ENCODE data around the gene GPR27. TPM values are rescaled to one million over a fixed set of nuclear protein-coding genes. Genes with fewer than 3 reads are reported as not detected.

Gene GPR27
- total and polyA plus RNA-seq, 10 of the 15 experiments (the other 5 are each of a cell fraction or from before 2014, with no cell fraction given): not detected

GRCh38 chr3:71742621-71743020 lies 11.0 kb upstream of the GPR27 start:
- no peaks in the 10 kb centered on the region for H3K79me2 ChIP-seq (ENCODE audit: control insufficient read depth, insufficient read depth, low read length)
- ChIA-PET RAD21 (ENCODE audit: unreplicated experiment) (no interaction called here), CTCF (interaction anchor here (1.4 kb wide), 1 partner anchor 12 kb away, joined by 5 read pairs; no protein-coding TSS in a partner anchor), SMC1A (ENCODE audit: uncharacterized antibody, unreplicated experiment) (no interaction called here), POLR2A (no interaction called here)
- H3K9ac ChIP-seq (ENCODE audit: control insufficient read depth, insufficient read depth, low read length): no peak overlapping the region
- intact Hi-C loops (cut with micrococcal nuclease; ENCODE audit: unreplicated experiment) (no loop called here), in situ Hi-C loops (cut with MboI) (no loop called here)
- peaks cover 1% of the 10 kb centered on the region; the same call in 2 of the 3 replicates for H3K9me3 ChIP-seq (replicated peaks; ENCODE audit: control insufficient read depth, insufficient read depth, low read length)
- no peak overlapping the region for H3K27ac ChIP-seq (ENCODE audit: control insufficient read depth, insufficient read depth)
- H3K4me1 ChIP-seq (ENCODE audit: control insufficient read depth, insufficient read depth, low read length): no peaks in the 10 kb centered on the region
- WGBS (ENCODE audit: insufficient coverage, insufficient replicate concordance, low lambda C conversion rate, missing lambda C conversion rate): 100% methylated on average over 1 of the region's 1 CpG
- FAIRE-seq: no peak
- ATAC-seq: no peak
- no peak overlapping the region for H2AFZ ChIP-seq (ENCODE audit: control insufficient read depth, low read depth, low read length)
- no peaks in the 10 kb centered on the region for H4K20me1 ChIP-seq (ENCODE audit: control insufficient read depth, insufficient read depth)
- H3K27me3 ChIP-seq (replicated peaks in 1 of 2; ENCODE audit: control insufficient read depth in 2 of 2, insufficient read depth in 2 of 2, low read length in 1 of 2): peaks cover 0 to 4% of the 10 kb centered on the region in 2 experiments; a peak in 2 of 4 replicates
- TF ChIP-seq FOS (IDR thresholded peaks at IDR 0.05; ENCODE audit: borderline replicate concordance, extremely low read depth, insufficient read length) (no peak), CHD2 (IDR thresholded peaks at IDR 0.05; ENCODE audit: borderline replicate concordance, low read depth, low read length) (no peak), TARDBP (IDR thresholded peaks at IDR 0.05; ENCODE audit: borderline replicate concordance) (no peak), LARP7 (IDR thresholded peaks at IDR 0.05) (no peak), EP300 (IDR thresholded peaks at IDR 0.05; ENCODE audit: borderline replicate concordance in 1 of 2, control insufficient read depth in 1 of 2, low read depth in 2 of 2, low read length in 2 of 2) (no peak), RCOR1 (conservative IDR thresholded peaks at IDR 0.05; ENCODE audit: low read depth, low read length) (no peak), ZNF207 (IDR thresholded peaks at IDR 0.05; ENCODE audit: borderline replicate concordance) (no peak), POLR2AphosphoS2 (IDR thresholded peaks at IDR 0.05; ENCODE audit: low read depth, low read length) (no peak)
- no peak overlapping the region for H3K4me2 ChIP-seq (ENCODE audit: control insufficient read depth, insufficient read depth)
- H3K36me3 ChIP-seq (ENCODE audit: control insufficient read depth in 2 of 2, insufficient read depth in 2 of 2, low read length in 1 of 2): no peaks in the 10 kb centered on the region
- DNase-seq (ENCODE audit: low read depth, low spot score): no peak
- BruUV-seq (replicated peaks): no TSS peak
- H3K4me3 ChIP-seq: no peak overlapping the region

DNA sequence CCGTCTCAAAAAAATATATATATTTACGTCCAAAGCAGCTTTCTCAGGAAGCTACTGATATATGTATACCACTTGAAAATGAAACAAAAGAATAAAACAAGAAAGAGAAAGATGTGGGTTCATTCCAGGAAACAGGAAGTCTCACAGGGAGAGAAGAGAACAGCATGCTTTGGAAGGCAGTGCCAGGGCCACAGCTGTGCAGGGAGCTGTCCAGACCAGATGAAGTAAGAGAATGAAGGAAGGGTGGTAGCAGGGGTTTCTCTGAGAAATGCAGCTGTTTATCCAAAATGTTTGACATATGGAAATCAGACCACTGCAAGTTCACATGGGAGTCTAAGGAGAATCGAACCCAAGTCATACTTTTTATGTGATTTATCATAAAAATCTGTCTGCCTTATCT lies 8.9 kb upstream of the GPR27 start:
- in situ Hi-C loops (cut with MboI) (no loop called here), intact Hi-C loops (cut with micrococcal nuclease; ENCODE audit: unreplicated experiment) (no loop called here)
- H3K79me2 ChIP-seq (ENCODE audit: control insufficient read depth, insufficient read depth, low read length): no peaks in the 10 kb centered on the region
- no peaks in the 10 kb centered on the region for H4K20me1 ChIP-seq (ENCODE audit: control insufficient read depth, insufficient read depth)
- H3K4me2 ChIP-seq (ENCODE audit: control insufficient read depth, insufficient read depth): no peak overlapping the region
- RAD21 ChIA-PET (ENCODE audit: unreplicated experiment): no interaction called here
- BruUV-seq (replicated peaks): no TSS peak
- 15% methylated on average over 3 of the region's 3 CpGs for WGBS (ENCODE audit: insufficient coverage, insufficient replicate concordance, low lambda C conversion rate, missing lambda C conversion rate)
- peaks cover 1% of the 10 kb centered on the region; the same call in 2 of the 3 replicates for H3K9me3 ChIP-seq (replicated peaks; ENCODE audit: control insufficient read depth, insufficient read depth, low read length)
- H3K4me3 ChIP-seq: no peak overlapping the region
- POLR2A ChIA-PET: no interaction called here
- DNase-seq (ENCODE audit: low read depth, low spot score): no peak
- no peak for ATAC-seq
- no peak overlapping the region for H3K9ac ChIP-seq (ENCODE audit: control insufficient read depth, insufficient read depth, low read length)
- H3K27ac ChIP-seq (ENCODE audit: control insufficient read depth, insufficient read depth): no peak overlapping the region
- no peaks in the 10 kb centered on the region for H3K4me1 ChIP-seq (ENCODE audit: control insufficient read depth, insufficient read depth, low read length)
- no peak overlapping the region for H2AFZ ChIP-seq (ENCODE audit: control insufficient read depth, low read depth, low read length)
- no peaks in the 10 kb centered on the region for H3K27me3 ChIP-seq (replicated peaks in 1 of 2; ENCODE audit: control insufficient read depth in 2 of 2, insufficient read depth in 2 of 2, low read length in 1 of 2)
- H3K36me3 ChIP-seq (ENCODE audit: control insufficient read depth in 2 of 2, insufficient read depth in 2 of 2, low read length in 1 of 2): no peaks in the 10 kb centered on the region
- no peak for FAIRE-seq
- SMC1A ChIA-PET (ENCODE audit: uncharacterized antibody, unreplicated experiment): interaction anchor here (0.7 kb wide), 1 partner anchor 1050 kb away, joined by 3 read pairs; no protein-coding TSS in a partner anchor
- CTCF ChIA-PET: no interaction called here
- no peak for TF ChIP-seq CEBPZ (IDR thresholded peaks at IDR 0.05; ENCODE audit: low read depth, low read length)
- no peak for TF ChIP-seq IRF5 (IDR thresholded peaks at IDR 0.05; ENCODE audit: borderline replicate concordance)
- no peak for TF ChIP-seq BACH1 (IDR thresholded peaks at IDR 0.05; ENCODE audit: borderline replicate concordance)
